ENCODE results near the gene GAS7.
"Not testable (repeated sequence)": the region's sequence is repeated elsewhere in the genome, so short reads cannot be mapped to it uniquely, and the experiment has no call there.

GAS7 gene

GRCh38 chr17:10111907-10112452, 86.4 kb downstream of the GAS7 start:
- DNase-seq (ENCODE audit: low read depth in 2 of 2), result no peak

DNA sequence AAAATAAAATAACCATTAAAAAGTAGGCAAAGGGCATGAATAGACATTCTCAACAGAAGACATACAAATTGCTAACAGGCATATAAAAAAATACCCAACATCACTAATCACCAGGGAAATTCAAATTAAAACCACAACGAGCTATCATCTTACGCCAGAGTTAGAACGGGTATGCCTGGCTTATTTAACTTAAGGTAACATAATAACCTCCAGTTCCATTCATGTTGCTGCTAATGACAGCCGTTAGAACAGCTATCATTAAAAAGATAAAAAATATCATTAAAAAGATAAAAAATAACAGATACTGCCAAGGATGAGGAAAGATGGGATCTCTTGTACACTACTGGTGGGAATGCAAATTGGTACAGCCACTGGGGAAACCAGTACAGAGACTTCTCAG, 89.3 kb downstream of the GAS7 start:
- no peak for DNase-seq (ENCODE audit: low read depth in 2 of 2)

- DNase-seq (ENCODE audit: low read depth in 2 of 2), result no peak
Observed at GRCh38 chr17:10107316-10108165, 90.9 kb downstream of the GAS7 start.

DNA sequence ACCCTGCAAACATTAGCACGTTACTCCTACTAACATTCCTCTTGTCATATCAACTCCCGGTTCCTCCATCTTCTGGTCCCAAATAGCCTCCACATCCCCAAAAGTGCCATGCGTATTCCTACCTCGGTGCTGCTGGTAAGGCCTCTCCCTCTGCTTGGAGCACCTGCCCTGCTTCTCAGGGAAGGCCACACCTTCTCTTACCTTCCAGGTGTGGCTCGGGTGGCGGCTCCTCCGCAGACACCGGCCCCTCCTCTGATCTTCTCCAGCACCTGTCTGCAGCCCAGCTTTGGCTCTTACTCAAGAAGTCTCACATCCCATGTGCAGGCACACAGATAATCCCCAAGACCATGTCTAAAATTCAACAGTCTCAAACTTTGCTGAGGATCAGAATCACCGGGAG, 92.3 kb downstream of the GAS7 start:
- DNase-seq (ENCODE audit: low read depth in 2 of 2), result no peak

- no peak for DNase-seq (ENCODE audit: low read depth in 2 of 2)
Observed at GRCh38 chr17:10105513-10106001, 92.8 kb downstream of the GAS7 start.

DNA sequence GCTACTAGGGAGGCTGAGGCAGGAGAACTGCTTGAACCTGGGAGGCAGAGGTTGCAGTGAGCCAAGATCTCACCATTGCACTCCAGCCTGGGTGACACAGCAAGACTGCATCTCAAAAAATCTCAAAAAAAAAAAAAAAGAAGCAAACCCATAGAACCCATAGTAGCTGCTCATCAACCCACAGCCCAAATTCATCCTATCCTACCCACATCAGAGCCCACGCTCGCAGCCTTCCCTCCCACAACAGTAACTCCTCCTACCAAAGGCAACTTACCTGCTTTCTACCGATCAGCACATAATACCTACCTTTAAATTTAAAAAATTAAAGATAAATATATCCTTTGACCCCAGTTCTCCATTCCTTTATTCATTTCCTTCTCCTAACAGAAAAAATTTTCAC, 94.7 kb downstream of the GAS7 start:
- DNase-seq (ENCODE audit: low read depth in 2 of 2), result no peak

- no peak for DNase-seq (ENCODE audit: low read depth in 2 of 2)
Observed at GRCh38 chr17:10102817-10103216, 95.6 kb downstream of the GAS7 start.

DNA sequence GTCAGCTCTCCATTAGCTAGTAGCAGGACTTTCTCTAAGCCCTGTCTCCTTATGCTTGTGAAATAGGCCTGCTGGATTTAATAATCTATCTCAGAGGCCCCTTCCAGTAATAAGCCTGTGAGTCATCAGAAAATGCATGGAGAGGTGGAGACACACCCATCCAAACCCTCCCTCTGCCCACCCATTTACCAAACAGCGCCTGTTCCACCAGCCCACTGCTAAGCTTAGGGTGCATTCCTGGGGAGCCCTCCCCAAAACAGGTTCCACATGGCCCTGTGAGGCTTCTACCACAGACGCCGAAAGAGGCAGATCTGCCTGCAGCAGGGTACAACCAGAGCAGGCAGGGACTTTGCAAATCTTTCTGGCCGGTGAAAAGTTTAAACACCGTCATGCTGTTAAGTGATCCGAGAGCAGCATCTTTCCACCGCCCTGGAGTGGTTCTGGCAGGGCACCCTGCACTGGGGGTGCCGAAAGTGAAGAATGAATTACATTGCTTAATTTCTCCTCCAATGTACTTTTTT, 99.3 kb downstream of the GAS7 start:
- no peak for DNase-seq (ENCODE audit: low read depth in 2 of 2)

DNA sequence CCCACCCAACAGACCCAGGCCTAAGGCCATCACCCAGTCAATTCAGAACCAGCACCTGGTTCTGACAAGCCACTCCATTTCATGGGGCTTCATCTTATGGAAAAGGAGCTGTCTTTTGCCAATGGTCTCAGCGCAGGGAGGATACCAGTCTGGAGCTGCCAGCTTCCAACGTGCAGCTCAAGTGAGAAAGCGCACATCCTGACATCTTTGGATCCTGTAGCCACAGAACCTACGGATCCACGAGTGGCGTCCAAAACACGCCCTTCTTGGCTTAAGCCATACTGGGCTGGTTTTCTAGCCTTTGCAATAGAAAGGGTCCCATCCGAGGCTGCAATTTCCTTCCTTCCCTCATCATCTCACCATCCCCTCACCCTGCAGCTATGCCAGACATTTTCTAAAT, 101.8 kb downstream of the GAS7 start:
- DNase-seq (ENCODE audit: low read depth in 2 of 2), result no peak

- not testable (repeated sequence) for DNase-seq (ENCODE audit: low read depth in 2 of 2)
Observed at GRCh38 chr17:10095295-10095694, 103.1 kb downstream of the GAS7 start.

- no peak for DNase-seq (ENCODE audit: low read depth in 2 of 2)
Observed at GRCh38 chr17:10094797-10095196, 103.6 kb downstream of the GAS7 start.

GRCh38 chr17:10092595-10092994, 105.8 kb downstream of the GAS7 start:
- no peak for DNase-seq (ENCODE audit: low read depth in 2 of 2)

GRCh38 chr17:10091046-10091445, 107.4 kb downstream of the GAS7 start:
- DNase-seq (ENCODE audit: low read depth in 2 of 2), result no peak

GRCh38 chr17:10089196-10089804, 109.1 kb downstream of the GAS7 start:
- no peak for DNase-seq (ENCODE audit: low read depth in 2 of 2)

DNA sequence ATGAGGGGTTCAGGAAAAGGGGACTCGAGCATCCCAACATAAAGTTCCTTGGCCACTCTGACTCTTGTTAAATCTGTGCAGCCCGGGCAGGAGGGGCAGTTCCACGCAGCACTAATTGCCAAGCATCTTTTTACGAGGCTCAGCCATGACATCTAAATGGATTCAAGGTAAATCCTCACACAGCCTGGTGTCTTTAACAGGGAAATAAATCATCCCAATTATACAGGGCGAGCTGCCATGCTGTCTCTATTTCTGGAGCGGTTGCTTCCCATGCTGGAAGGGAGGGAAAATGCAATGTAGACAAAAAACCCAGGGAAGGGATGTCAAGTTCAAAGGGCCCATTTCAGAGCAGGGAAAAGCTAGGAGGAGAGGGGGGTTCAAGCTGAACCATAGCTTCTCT, 110.0 kb downstream of the GAS7 start:
- DNase-seq (ENCODE audit: low read depth in 2 of 2), result no peak

GRCh38 chr17:10087355-10087754, 111.1 kb downstream of the GAS7 start:
- no peak for DNase-seq (ENCODE audit: low read depth in 2 of 2)

DNA sequence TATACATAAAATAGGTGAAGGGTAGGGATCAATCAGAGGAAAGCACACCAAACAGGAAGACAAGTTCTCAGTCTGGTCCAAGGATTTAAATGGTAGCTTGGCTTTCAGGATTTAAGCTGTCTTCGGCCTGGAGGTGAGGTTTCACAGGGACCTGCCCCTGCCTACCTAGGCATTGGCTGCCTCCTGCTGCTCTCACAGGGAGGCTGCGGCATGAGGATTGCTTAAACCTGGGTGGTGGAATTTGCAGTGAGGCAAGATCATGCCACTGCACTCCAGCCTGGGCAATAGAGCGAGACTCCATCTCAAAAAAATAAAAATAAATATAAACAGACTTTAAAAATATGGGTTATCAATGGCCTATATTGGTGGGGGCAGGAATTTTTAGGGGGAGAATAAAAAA, 114.5 kb downstream of the GAS7 start:
- DNase-seq (ENCODE audit: low read depth in 2 of 2), result no peak

DNA sequence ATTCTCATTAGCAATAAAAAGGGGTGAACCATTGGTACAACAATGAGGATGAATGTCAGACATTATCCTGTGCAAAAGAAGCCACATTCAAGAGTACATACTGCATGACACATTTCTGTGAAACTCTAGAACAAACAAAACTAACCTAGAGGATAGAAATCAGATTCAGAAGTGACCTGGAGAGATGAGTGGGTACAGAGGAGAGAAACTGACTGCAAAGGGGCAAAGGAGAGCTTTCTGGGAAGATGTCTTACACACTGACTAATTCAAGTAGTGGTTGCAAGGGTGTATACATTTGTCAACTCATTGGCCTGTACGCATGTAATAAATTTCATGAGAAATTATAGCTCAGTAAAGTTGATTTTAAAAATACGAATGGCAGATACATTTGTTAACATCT, 115.6 kb downstream of the GAS7 start:
- no peak for DNase-seq (ENCODE audit: low read depth in 2 of 2)

DNA sequence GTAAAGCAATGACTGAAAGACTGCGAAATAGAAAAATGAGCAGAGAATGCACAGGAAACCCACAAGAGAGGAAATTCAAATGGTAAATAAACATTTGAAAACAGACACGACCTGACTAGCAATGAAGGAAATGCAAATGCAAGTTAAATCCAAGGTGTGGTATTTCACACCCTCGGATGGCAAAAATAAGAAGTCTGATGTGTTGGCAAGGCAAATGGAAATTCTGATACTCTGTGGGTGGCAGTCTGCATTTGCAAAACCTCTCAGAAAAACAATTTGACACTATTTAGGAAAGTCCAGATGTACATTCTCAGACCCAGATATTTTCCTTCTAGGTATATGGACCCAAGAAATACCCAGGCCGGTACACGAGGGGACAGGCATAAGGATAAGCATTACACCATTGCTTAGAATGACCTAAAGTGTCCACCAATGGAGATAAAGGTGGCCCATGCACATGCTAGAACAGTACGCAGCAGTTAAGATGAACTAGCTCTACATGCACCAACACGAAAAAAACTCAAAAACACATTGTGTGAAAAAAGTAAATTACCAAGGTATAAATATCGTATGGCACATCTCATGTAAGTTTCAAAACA, 116.7 kb downstream of the GAS7 start:
- DNase-seq (ENCODE audit: low read depth in 2 of 2), result no peak

DNA sequence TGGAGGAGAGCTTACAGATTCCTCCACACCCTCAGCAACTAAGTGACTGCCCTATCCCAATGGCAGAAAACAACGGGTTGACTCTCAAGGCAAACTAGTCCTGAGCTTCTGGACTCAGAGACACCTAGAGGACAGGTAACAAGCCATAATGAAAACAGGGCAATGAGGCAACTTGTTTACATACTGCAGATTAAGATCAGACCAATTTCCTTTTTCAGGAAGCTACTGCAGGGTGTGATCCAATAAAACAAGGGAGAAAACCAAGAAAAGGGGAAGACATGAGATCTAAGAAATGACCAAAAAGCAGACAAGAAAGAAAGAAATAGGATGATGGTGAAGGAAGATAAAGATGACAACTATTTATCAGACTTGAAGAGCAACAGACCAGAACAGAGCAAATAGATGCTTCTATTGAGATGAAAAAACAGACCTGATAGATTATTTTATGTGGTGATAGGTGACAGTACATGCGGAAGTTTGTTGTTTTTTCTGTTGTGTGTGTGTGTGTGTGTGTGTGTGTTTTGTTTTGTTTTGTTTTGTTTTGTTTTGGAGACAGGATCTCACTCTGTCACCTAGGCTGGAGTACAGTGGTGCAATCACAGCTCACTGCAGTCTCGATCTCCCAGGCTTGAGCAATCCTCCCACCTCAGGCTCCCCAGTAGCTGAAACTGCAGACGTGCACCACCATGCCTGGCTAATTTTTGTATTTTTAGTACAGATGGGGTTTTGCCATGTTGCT, 120.7 kb downstream of the GAS7 start:
- DNase-seq (ENCODE audit: low read depth in 2 of 2), result no peak

GRCh38 chr17:10075919-10076318, 122.5 kb downstream of the GAS7 start:
- no peak for DNase-seq (ENCODE audit: low read depth in 2 of 2)

GRCh38 chr17:10073941-10074340, 124.5 kb downstream of the GAS7 start:
- no peak for DNase-seq (ENCODE audit: low read depth in 2 of 2)
